HG02571 (cell line): ENCODE results near the gene LIN7B.

Source experiments
- ATAC-seq: cut with Tn5 transposase; IDR thresholded peaks from one replicate; pipeline ENCODE4 v1.9.1; 2021; ENCODE audit warnings: mild to moderate bottlenecking, moderate library complexity; ENCODE audit not compliant: unreplicated experiment

Gene LIN7B

DNA sequence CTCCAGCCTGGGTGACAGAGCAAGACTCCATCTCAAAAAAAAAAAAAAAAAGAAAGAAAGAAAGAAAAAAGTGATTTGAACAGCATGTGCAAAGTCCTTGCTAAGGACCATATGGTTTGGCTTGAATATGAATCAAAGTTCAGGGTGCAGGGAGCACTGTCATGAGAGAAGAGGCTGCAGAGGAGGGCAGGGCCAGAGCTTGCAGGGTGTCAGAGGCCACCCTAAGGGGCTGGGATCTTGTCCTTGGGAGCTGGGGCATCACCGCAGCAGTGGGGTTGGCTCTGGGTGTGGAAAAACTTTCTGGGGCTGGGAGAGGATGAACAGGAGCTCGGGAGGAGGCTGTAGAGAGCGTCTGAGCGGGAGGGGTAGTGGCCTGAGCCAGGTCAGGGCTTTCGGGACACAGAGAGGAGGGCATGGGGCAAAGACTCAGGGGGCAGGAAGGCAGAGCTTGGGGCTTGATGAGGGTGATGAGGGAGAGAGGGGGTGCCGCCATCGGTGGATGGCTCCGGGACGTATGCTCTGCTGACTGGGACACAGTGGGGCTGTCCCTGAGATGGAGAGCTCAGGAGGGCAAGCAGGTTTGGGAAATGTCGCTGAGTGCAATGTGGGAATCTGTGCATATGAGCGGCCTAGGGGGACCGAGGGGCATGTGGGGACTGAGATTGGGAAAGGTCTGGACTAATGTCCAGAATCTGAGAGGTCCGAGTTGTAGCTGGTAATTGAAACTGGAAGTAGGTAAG lies 46.5 kb downstream of the LIN7B start:
- no peak for ATAC-seq

DNA sequence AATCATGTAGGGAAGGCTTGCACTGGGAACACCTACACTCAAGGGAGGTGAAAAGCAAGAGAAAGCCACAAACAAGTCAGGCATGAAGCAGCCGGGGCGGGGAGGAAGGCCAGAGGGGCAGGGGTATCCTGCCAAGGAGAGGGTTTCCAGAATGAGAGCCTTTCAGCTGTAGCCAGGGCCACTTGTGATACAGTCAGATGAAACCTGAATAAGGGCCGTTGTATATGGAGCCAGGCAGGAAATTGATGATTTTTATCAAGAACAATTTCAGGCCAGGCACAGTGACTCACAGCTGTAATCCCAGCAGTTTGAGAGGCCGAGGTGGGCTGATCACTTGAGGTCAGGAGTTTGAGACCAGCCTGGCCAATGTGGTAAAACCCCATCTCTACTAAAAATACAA lies 47.8 kb downstream of the LIN7B start:
- ATAC-seq, result no peak

DNA sequence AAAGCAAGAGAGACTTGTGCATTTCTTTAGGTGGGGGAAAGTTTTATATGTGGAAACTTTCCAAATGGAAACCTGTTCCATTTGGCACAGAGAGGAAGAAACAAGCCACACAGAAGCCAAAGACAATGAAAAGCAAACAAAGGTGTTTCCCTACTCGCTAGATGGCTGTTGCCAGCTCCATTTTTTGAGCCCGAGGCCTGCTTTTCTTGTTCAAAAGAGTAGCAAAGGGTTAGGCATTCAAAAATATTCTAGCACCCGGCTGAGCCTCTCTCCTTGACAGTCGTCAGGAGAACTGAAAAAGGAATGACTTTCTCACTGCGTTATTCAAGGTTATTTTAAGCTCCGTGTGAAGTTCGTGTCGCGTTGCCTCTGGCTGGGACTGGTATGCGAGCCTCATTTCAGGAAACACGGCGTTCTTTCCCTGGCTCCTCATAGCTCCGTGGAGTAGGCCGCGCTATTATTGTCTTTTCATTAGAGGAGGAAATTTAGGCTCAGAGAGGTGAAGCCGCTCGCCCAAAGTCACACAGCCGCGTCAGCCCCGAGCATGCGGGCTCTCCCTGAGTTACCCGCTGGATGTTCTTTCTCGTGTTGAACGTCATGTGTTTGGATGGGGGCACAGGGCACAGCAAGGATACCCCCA lies 51.1 kb downstream of the LIN7B start:
- ATAC-seq, result no peak

DNA sequence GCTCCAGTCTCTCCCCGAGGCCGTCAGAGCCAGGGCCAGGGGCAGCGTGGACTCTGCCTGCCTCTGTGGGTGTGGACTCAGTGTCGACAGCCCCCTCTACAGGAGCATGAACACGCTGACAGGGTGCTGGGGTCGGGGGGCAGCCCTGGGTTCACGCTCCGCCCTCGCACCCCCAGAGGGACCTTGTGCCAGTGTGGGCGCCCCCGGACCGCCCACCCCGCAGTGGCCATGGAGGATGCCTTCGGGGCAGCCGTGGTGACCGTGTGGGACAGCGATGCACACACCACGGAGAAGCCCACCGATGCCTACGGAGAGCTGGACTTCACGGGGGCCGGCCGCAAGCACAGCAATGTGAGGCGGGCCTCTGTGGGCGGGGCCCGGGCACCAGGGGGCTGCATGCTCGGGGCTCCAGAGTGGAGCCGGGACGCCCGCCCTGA lies 51.7 kb downstream of the LIN7B start:
- ATAC-seq, result no peak

DNA sequence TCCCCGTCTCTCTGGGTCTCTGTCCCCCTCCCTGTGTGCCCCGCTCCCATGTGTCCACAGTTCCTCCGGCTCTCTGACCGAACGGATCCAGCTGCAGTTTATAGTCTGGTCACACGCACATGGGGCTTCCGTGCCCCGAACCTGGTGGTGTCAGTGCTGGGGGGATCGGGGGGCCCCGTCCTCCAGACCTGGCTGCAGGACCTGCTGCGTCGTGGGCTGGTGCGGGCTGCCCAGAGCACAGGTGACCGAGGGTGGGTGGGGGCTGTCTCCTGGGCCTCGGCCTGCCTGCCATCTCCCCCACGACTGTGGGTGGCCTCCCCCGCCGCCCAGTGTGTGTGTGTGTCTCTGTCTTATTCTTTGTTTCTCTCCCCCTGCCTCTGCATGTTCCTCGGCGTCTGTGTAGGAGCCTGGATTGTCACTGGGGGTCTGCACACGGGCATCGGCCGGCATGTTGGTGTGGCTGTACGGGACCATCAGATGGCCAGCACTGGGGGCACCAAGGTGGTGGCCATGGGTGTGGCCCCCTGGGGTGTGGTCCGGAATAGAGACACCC lies 53.8 kb downstream of the LIN7B start:
- ATAC-seq, result no peak
